ENCODE data around the gene EME2.

- TF ChIP-seq, protein P1, sequence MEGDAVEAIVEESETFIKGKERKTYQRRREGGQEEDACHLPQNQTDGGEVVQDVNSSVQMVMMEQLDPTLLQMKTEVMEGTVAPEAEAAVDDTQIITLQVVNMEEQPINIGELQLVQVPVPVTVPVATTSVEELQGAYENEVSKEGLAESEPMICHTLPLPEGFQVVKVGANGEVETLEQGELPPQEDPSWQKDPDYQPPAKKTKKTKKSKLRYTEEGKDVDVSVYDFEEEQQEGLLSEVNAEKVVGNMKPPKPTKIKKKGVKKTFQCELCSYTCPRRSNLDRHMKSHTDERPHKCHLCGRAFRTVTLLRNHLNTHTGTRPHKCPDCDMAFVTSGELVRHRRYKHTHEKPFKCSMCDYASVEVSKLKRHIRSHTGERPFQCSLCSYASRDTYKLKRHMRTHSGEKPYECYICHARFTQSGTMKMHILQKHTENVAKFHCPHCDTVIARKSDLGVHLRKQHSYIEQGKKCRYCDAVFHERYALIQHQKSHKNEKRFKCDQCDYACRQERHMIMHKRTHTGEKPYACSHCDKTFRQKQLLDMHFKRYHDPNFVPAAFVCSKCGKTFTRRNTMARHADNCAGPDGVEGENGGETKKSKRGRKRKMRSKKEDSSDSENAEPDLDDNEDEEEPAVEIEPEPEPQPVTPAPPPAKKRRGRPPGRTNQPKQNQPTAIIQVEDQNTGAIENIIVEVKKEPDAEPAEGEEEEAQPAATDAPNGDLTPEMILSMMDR (IDR thresholded peaks at IDR 0.05), result no peak
- no peak for TF ChIP-seq POLR2A (IDR thresholded peaks at IDR 0.05)
Observed at GRCh38 chr16:1741553-1742165, 31.0 kb upstream of the EME2 start.
